ENCODE results near the gene NOVA1. TPM values are rescaled to one million over a fixed set of nuclear protein-coding genes. Genes with fewer than 3 reads are reported as not detected.

Gene NOVA1
- total RNA-seq, 4 donors from 2014 or later: 10.3 to 22.4 (median 14.0) TPM

- intact Hi-C loops (cut with DNase I): no loop called here
Measured at GRCh38 chr14:26448181-26448855, 149.5 kb downstream of the NOVA1 start.

GRCh38 chr14:26444822-26445221 is 153.0 kb downstream of the NOVA1 start:
- no peaks in the 10 kb centered on the region for H3K9me3 ChIP-seq
- intact Hi-C loops (cut with DNase I): no loop called here
- no peak overlapping the region for H3K4me3 ChIP-seq
- peaks cover 0 to 4% (median 0%) of the 10 kb centered on the region in 4 donors for H3K36me3 ChIP-seq
- H3K27me3 ChIP-seq: no peaks in the 10 kb centered on the region
- no peak for DNase-seq (ENCODE audit: extremely low spot score)
- 75% methylated on average over 3 of the region's 3 CpGs for WGBS
- no peak overlapping the region for H3K27ac ChIP-seq (replicated peaks in 1 of 4)
- TF ChIP-seq CTCF (IDR thresholded peaks at IDR 0.05) (no peak), POLR2AphosphoS5 (IDR thresholded peaks at IDR 0.05) (no peak), EP300 (IDR thresholded peaks at IDR 0.05) (no peak), POLR2A (IDR thresholded peaks at IDR 0.05; ENCODE audit: low read depth) (no peak)
- no peaks in the 10 kb centered on the region for H3K4me1 ChIP-seq

More at GRCh38 chr14:26448181-26448855, 149.5 kb downstream of the NOVA1 start:
- Histone ChIP-seq H3K4me3 (no peak overlapping the region), H3K4me1 (no peaks in the 10 kb centered on the region), H3K27ac (replicated peaks in 1 of 4) (no peak overlapping the region), H3K9me3 (no peaks in the 10 kb centered on the region), H3K27me3 (no peaks in the 10 kb centered on the region), H3K36me3 (peaks cover 0 to 4% (median 0%) of the 10 kb centered on the region in 4 donors)
- DNase-seq (ENCODE audit: extremely low spot score): no peak
- 81% methylated on average over 5 of the region's 5 CpGs for WGBS
- TF ChIP-seq POLR2AphosphoS5 (IDR thresholded peaks at IDR 0.05) (no peak), EP300 (IDR thresholded peaks at IDR 0.05) (no peak), CTCF (IDR thresholded peaks at IDR 0.05) (no peak), POLR2A (IDR thresholded peaks at IDR 0.05; ENCODE audit: low read depth) (no peak)

GRCh38 chr14:26443654-26444053 is 154.2 kb downstream of the NOVA1 start:
- WGBS: 92% methylated on average over 2 of the region's 2 CpGs
- Histone ChIP-seq H3K27ac (replicated peaks in 1 of 4) (no peak overlapping the region), H3K9me3 (no peaks in the 10 kb centered on the region), H3K4me3 (no peak overlapping the region), H3K36me3 (peaks cover 0 to 4% (median 0%) of the 10 kb centered on the region in 4 donors), H3K27me3 (no peaks in the 10 kb centered on the region), H3K4me1 (no peaks in the 10 kb centered on the region)
- no peak for DNase-seq (ENCODE audit: extremely low spot score)
- intact Hi-C loops (cut with DNase I): no loop called here
- no peak for TF ChIP-seq EP300 (IDR thresholded peaks at IDR 0.05)
- TF ChIP-seq POLR2A (IDR thresholded peaks at IDR 0.05; ENCODE audit: low read depth): no peak
- TF ChIP-seq POLR2AphosphoS5 (IDR thresholded peaks at IDR 0.05): no peak
- no peak for TF ChIP-seq CTCF (IDR thresholded peaks at IDR 0.05)

- Histone ChIP-seq H3K4me3 (no peak overlapping the region), H3K27ac (replicated peaks in 1 of 4) (no peak overlapping the region), H3K4me1 (no peaks in the 10 kb centered on the region), H3K9me3 (no peaks in the 10 kb centered on the region), H3K36me3 (no peaks in the 10 kb centered on the region), H3K27me3 (no peaks in the 10 kb centered on the region)
- intact Hi-C loops (cut with DNase I): no loop called here
- no peak for TF ChIP-seq POLR2AphosphoS5 (IDR thresholded peaks at IDR 0.05)
- TF ChIP-seq CTCF (IDR thresholded peaks at IDR 0.05): no peak
- no peak for TF ChIP-seq EP300 (IDR thresholded peaks at IDR 0.05)
- TF ChIP-seq POLR2A (IDR thresholded peaks at IDR 0.05; ENCODE audit: low read depth): no peak
- no peak for DNase-seq (ENCODE audit: extremely low spot score)
Measured at GRCh38 chr14:26429205-26429604, 168.6 kb downstream of the NOVA1 start.

- TF ChIP-seq CTCF (IDR thresholded peaks at IDR 0.05): no peak
- no peak for TF ChIP-seq EP300 (IDR thresholded peaks at IDR 0.05)
- no peak for TF ChIP-seq POLR2AphosphoS5 (IDR thresholded peaks at IDR 0.05)
- TF ChIP-seq POLR2A (IDR thresholded peaks at IDR 0.05; ENCODE audit: low read depth): no peak
- DNase-seq (ENCODE audit: extremely low spot score): no peak
- Histone ChIP-seq H3K27ac (replicated peaks in 1 of 4) (no peak overlapping the region), H3K27me3 (no peaks in the 10 kb centered on the region), H3K9me3 (no peaks in the 10 kb centered on the region), H3K36me3 (no peaks in the 10 kb centered on the region), H3K4me3 (no peak overlapping the region), H3K4me1 (no peaks in the 10 kb centered on the region)
- intact Hi-C loops (cut with DNase I): no loop called here
- 63% methylated on average over 5 of the region's 5 CpGs for WGBS
Measured at GRCh38 chr14:26427097-26427496, 170.7 kb downstream of the NOVA1 start.
